ENCODE data around the gene AGPS.

Gene AGPS

GRCh38 chr2:177575358-177575757, 182.8 kb downstream of the AGPS start:
- no peaks in the 10 kb centered on the region for H3K79me2 ChIP-seq (ENCODE audit: control insufficient read depth, low read length)
- H3K9me2 ChIP-seq (replicated peaks; ENCODE audit: control insufficient read depth, low read length): no peaks in the 10 kb centered on the region
- H3K4me1 ChIP-seq (ENCODE audit: control insufficient read depth, low read length): no peaks in the 10 kb centered on the region
- no peaks in the 10 kb centered on the region for H3K36me3 ChIP-seq (ENCODE audit: control insufficient read depth, low read length)
- H3K27me3 ChIP-seq (ENCODE audit: control insufficient read depth, low read length): no peaks in the 10 kb centered on the region; the same call in 1 of the 2 replicates
- H3K9me3 ChIP-seq (ENCODE audit: control insufficient read depth, insufficient read depth, low read length): no peaks in the 10 kb centered on the region
- H3K4me2 ChIP-seq (ENCODE audit: low read length): no peak overlapping the region
- H3F3A ChIP-seq (ENCODE audit: control insufficient read depth, insufficient read depth): no peaks in the 10 kb centered on the region
- H3K4me3 ChIP-seq (ENCODE audit: low read length): no peak overlapping the region
- TF ChIP-seq CTCF (IDR thresholded peaks at IDR 0.05; ENCODE audit: low read depth, low read length, poor library complexity, severe bottlenecking) (no peak), EZH2phosphoT487 (IDR thresholded peaks at IDR 0.05; ENCODE audit: borderline replicate concordance, low read length) (no peak)
- H4K20me1 ChIP-seq (ENCODE audit: control insufficient read depth, insufficient read depth, low read depth, low read length): no peaks in the 10 kb centered on the region
- H3K27ac ChIP-seq (ENCODE audit: low read depth, low read length): no peak overlapping the region

GRCh38 chr2:177577075-177577474, 184.5 kb downstream of the AGPS start:
- no peaks in the 10 kb centered on the region for H3K36me3 ChIP-seq (ENCODE audit: control insufficient read depth, low read length)
- no peaks in the 10 kb centered on the region for H3K79me2 ChIP-seq (ENCODE audit: control insufficient read depth, low read length)
- no peaks in the 10 kb centered on the region; the same call in 1 of the 2 replicates for H3K27me3 ChIP-seq (ENCODE audit: control insufficient read depth, low read length)
- no peaks in the 10 kb centered on the region for H3K9me3 ChIP-seq (ENCODE audit: control insufficient read depth, insufficient read depth, low read length)
- H3K4me2 ChIP-seq (ENCODE audit: low read length): no peak overlapping the region
- H4K20me1 ChIP-seq (ENCODE audit: control insufficient read depth, insufficient read depth, low read depth, low read length): no peaks in the 10 kb centered on the region
- TF ChIP-seq CTCF (IDR thresholded peaks at IDR 0.05; ENCODE audit: low read depth, low read length, poor library complexity, severe bottlenecking) (no peak), EZH2phosphoT487 (IDR thresholded peaks at IDR 0.05; ENCODE audit: borderline replicate concordance, low read length) (no peak)
- H3K4me3 ChIP-seq (ENCODE audit: low read length): no peak overlapping the region
- no peaks in the 10 kb centered on the region for H3K9me2 ChIP-seq (replicated peaks; ENCODE audit: control insufficient read depth, low read length)
- no peaks in the 10 kb centered on the region for H3F3A ChIP-seq (ENCODE audit: control insufficient read depth, insufficient read depth)
- H3K4me1 ChIP-seq (ENCODE audit: control insufficient read depth, low read length): no peaks in the 10 kb centered on the region
- H3K27ac ChIP-seq (ENCODE audit: low read depth, low read length): no peak overlapping the region

GRCh38 chr2:177578454-177578853, 185.9 kb downstream of the AGPS start:
- Histone ChIP-seq H3K4me2 (ENCODE audit: low read length) (no peak overlapping the region), H3K36me3 (ENCODE audit: control insufficient read depth, low read length) (no peaks in the 10 kb centered on the region), H3F3A (ENCODE audit: control insufficient read depth, insufficient read depth) (no peaks in the 10 kb centered on the region), H3K9me3 (ENCODE audit: control insufficient read depth, insufficient read depth, low read length) (no peaks in the 10 kb centered on the region), H3K9me2 (replicated peaks; ENCODE audit: control insufficient read depth, low read length) (no peaks in the 10 kb centered on the region), H3K4me3 (ENCODE audit: low read length) (no peak overlapping the region), H4K20me1 (ENCODE audit: control insufficient read depth, insufficient read depth, low read depth, low read length) (no peaks in the 10 kb centered on the region), H3K27ac (ENCODE audit: low read depth, low read length) (no peak overlapping the region), H3K79me2 (ENCODE audit: control insufficient read depth, low read length) (no peaks in the 10 kb centered on the region), H3K4me1 (ENCODE audit: control insufficient read depth, low read length) (no peaks in the 10 kb centered on the region), H3K27me3 (ENCODE audit: control insufficient read depth, low read length) (no peaks in the 10 kb centered on the region; the same call in 1 of the 2 replicates)
- TF ChIP-seq CTCF (IDR thresholded peaks at IDR 0.05; ENCODE audit: low read depth, low read length, poor library complexity, severe bottlenecking) (no peak), EZH2phosphoT487 (IDR thresholded peaks at IDR 0.05; ENCODE audit: borderline replicate concordance, low read length) (no peak)
